OCI-LY7 (cell line): ENCODE measurements around the gene RPS6KL1. TPM values are rescaled to one million over a fixed set of nuclear protein-coding genes. Genes with fewer than 3 reads are reported as not detected.

Experiments
- BruUV-seq: library from RNA; stranded (reverse); fragments of 400-500 nt; replicated peaks from 2 replicates; lab custom pipeline; 2021; lab: Mats Ljungman, UMichigan
- CTCF ChIA-PET: fragments of 300-600 bp; sonication (Branson Sonifier 250); formaldehyde crosslinking; loops from one replicate; lab custom pipeline; 2022; ENCODE audit warnings: antibody characterized with exemption; ENCODE audit not compliant: unreplicated experiment; lab: Charles Lee
- POLR2A ChIA-PET: fragments of 300-600 bp; sonication (Branson Sonifier 250); formaldehyde crosslinking; loops from one replicate; lab custom pipeline; 2022; ENCODE audit warnings: antibody characterized with exemption; lab: Charles Lee
- DNase-seq: peaks from one replicate; pipeline ENCODE4 v3.0.0-alpha.2; 2015; ENCODE audit warnings: low spot score
- H2AFZ ChIP-seq: fragments of 200-600 bp; sonication (generic), shearing (Covaris generic); 2 replicates; pipeline ENCODE4 v1.6.1; 2014; ENCODE audit warnings: mild to moderate bottlenecking, antibody characterized with exemption, low read length, moderate library complexity
- H3K27ac ChIP-seq: fragments of 200-600 bp; sonication (generic); 2 replicates; pipeline ENCODE4 v1.5.1; 2014; ENCODE audit warnings: mixed run types, low read depth, mild to moderate bottlenecking, moderate library complexity, low read length, inconsistent platforms; ENCODE audit not compliant: poor library complexity, severe bottlenecking
- H3K36me3 ChIP-seq: fragments of 200-600 bp; sonication (generic); 2 replicates; pipeline ENCODE4 v1.6.1; 2014; ENCODE audit warnings: mild to moderate bottlenecking, antibody characterized with exemption, low read length, moderate library complexity, mixed read lengths; ENCODE audit not compliant: insufficient read depth
- H3K4me1 ChIP-seq: fragments of 200-600 bp; sonication (generic); 2 replicates; pipeline ENCODE4 v1.5.1; 2014; ENCODE audit warnings: mild to moderate bottlenecking, low read length; ENCODE audit not compliant: insufficient read depth, poor library complexity, severe bottlenecking
- H3K4me2 ChIP-seq: fragments of 200-600 bp; sonication (generic); 2 replicates; pipeline ENCODE4 v1.6.1; 2014; ENCODE audit warnings: mild to moderate bottlenecking, low read length
- H3K4me3 ChIP-seq: fragments of 200-600 bp; sonication (generic); 2 replicates; pipeline ENCODE4 v1.5.1; 2014; ENCODE audit warnings: mild to moderate bottlenecking, low read depth, low read length; ENCODE audit not compliant: poor library complexity, severe bottlenecking
- H3K79me2 ChIP-seq: fragments of 200-600 bp; sonication (generic); 2 replicates; pipeline ENCODE4 v1.6.1; 2016; ENCODE audit warnings: low read depth, mild to moderate bottlenecking, low read length, moderate library complexity, mixed read lengths; ENCODE audit not compliant: insufficient read depth
- H3K9me2 ChIP-seq: fragments of 200-600 bp; sonication (generic); 2 replicates; pipeline ENCODE4 v1.6.1; 2016; ENCODE audit warnings: mild to moderate bottlenecking, low read length, mixed read lengths; ENCODE audit not compliant: insufficient read depth
- H3K9me3 ChIP-seq: fragments of 200-600 bp; sonication (generic); 2 replicates; pipeline ENCODE4 v1.6.1; 2014; ENCODE audit warnings: mild to moderate bottlenecking, mixed run types, low read length, mixed read lengths
- H4K20me1 ChIP-seq: fragments of 200-600 bp; sonication (generic); 2 replicates; pipeline ENCODE4 v1.6.1; 2014; ENCODE audit warnings: mild to moderate bottlenecking, antibody characterized with exemption, low read length, moderate library complexity, mixed read lengths; ENCODE audit not compliant: insufficient read depth
- CTCF ChIP-seq: fragments of 200-600 bp; sonication (generic); conservative IDR thresholded peaks from 2 replicates; pipeline ENCODE4 v1.5.1; 2014; ENCODE audit warnings: mild to moderate bottlenecking, antibody characterized with exemption, low read length, moderate library complexity, mixed read lengths
- EZH2phosphoT487 ChIP-seq: fragments of 200-600 bp; sonication (generic); IDR thresholded peaks from 2 replicates; pipeline ENCODE4 v1.6.1; 2018; ENCODE audit warnings: low read depth, borderline replicate concordance, mild to moderate bottlenecking, mixed run types, antibody characterized with exemption, low read length, moderate library complexity, mixed read lengths
- intact Hi-C: fragments of 100-400 bp; cut with micrococcal nuclease; formaldehyde crosslinking; loops from one replicate; pipeline ENCODE4 v1.10.0; 2022; ENCODE audit not compliant: unreplicated experiment
- total RNA-seq, 2 experiments: library from RNA; depleted of rRNA in 1 of 2; stranded (reverse); fragments of >200 nt in 1 of 2; shearing (Covaris generic) in 1 of 2; gene quantifications; 2 replicates each; pipeline ENCODE4 v1.2.3, GENCODE V29; 2014 to 2022

The RPS6KL1 gene
- total RNA-seq, 2 experiments from 2014 or later: 6.1 to 15.3 TPM

GRCh38 chr14:74875941-74876913 is 46.8 kb downstream of the RPS6KL1 start, which contains the start of gene PROX2:
TSS of gene PROX2 (minus strand) at chr14:74876145. CDS start at chr14:74863834, 12,311 bp downstream.
- peaks cover 32% of the 10 kb centered on the region for H3K4me1 ChIP-seq
- H3K4me3 ChIP-seq: peak within 1 kb of the TSS; percentile 33
- H3K9me3 ChIP-seq: no peaks in the 10 kb centered on the region
- H2AFZ ChIP-seq: peak within 1 kb of the TSS; percentile 94
- no peaks in the 10 kb centered on the region for H3K36me3 ChIP-seq
- H3K4me2 ChIP-seq: peak within 1 kb of the TSS; percentile 49
- H3K9me2 ChIP-seq: no peaks in the 10 kb centered on the region
- TF ChIP-seq CTCF (no peak), EZH2phosphoT487 (no peak)
- H3K27ac ChIP-seq: no peak within 1 kb of the TSS
- no peaks in the 10 kb centered on the region for H4K20me1 ChIP-seq
- BruUV-seq: no TSS peak
- POLR2A ChIA-PET: interaction anchor here (0.6 to 1.4 kb wide), 9 partner anchors 13 to 929 kb away, joined by 3 to 5 read pairs (median 3); partner anchors contain the start of gene RPS6KL1
- no peaks in the 10 kb centered on the region for H3K79me2 ChIP-seq
- intact Hi-C loops: no loop called here
- CTCF ChIA-PET: interaction anchor here (2.0 kb wide), 1 partner anchor 15 kb away, joined by 7 read pairs; no protein-coding TSS in a partner anchor
- DNase-seq: peak; percentile 51

- DNase-seq: no peak
- no peak overlapping the region for H3K27ac ChIP-seq
- BruUV-seq: no TSS peak
- H3K4me3 ChIP-seq: no peak overlapping the region
- ChIA-PET CTCF (interaction anchor here (2.0 kb wide), 1 partner anchor 14 kb away, joined by 7 read pairs; no protein-coding TSS in a partner anchor), POLR2A (interaction anchor here (0.6 to 1.4 kb wide), 3 partner anchors 30 to 194 kb away, joined by 3 to 4 read pairs (median 3); partner anchors contain the start of gene RPS6KL1)
- H3K4me2 ChIP-seq: peak overlapping the region; percentile 49; the same call in 1 of the 2 replicates
- no peaks in the 10 kb centered on the region for H3K9me2 ChIP-seq
- TF ChIP-seq EZH2phosphoT487: no peak
- no peak for TF ChIP-seq CTCF
- H3K79me2 ChIP-seq: no peaks in the 10 kb centered on the region
- H3K36me3 ChIP-seq: no peaks in the 10 kb centered on the region
- peaks cover 22% of the 10 kb centered on the region for H3K4me1 ChIP-seq
- no peaks in the 10 kb centered on the region for H3K9me3 ChIP-seq
- H2AFZ ChIP-seq: no peak overlapping the region; the same call in 1 of the 2 replicates
- intact Hi-C loops: no loop called here
- H4K20me1 ChIP-seq: no peaks in the 10 kb centered on the region
These were observed 47.9 kb downstream of the RPS6KL1 start for GRCh38 chr14:74875204-74875603.
